PC-9 (cell line): ENCODE data around the gene ARHGAP30. TPM values are rescaled to one million over a fixed set of nuclear protein-coding genes. Genes with fewer than 3 reads are reported as not detected.
A peak's percentile ranks its signal among the peaks of the same experiment; 100 is the strongest.

Source experiments
- BruUV-seq: library from RNA; stranded (reverse); fragments of 400-500 nt; replicated peaks from 2 replicates; lab custom pipeline; 2021; lab: Mats Ljungman, UMichigan
- CTCF ChIA-PET: fragments of 300-600 bp; sonication (Branson Sonifier 250); formaldehyde crosslinking; loops from one replicate; lab custom pipeline; 2022; ENCODE audit warnings: antibody characterized with exemption; lab: Charles Lee
- POLR2A ChIA-PET: fragments of 300-600 bp; sonication (Branson Sonifier 250); formaldehyde crosslinking; loops from one replicate; lab custom pipeline; 2022; ENCODE audit warnings: antibody characterized with exemption; ENCODE audit not compliant: unreplicated experiment; lab: Charles Lee
- DNase-seq, 2 experiments: peaks; one replicate each; pipeline versions ENCODE4 v3.0.0 to v3.0.0-alpha.2; 2015 to 2022; ENCODE audit warnings: mixed read lengths in 1 of 2
- H2AFZ ChIP-seq: fragments of 200-600 bp; sonication (generic); 2 replicates; pipeline ENCODE4 v1.8.1; 2017; ENCODE audit warnings: antibody characterized with exemption
- H3F3A ChIP-seq: fragments of 200-600 bp; sonication (generic); 2 replicates; pipeline ENCODE4 v1.8.1; 2017; ENCODE audit warnings: antibody characterized with exemption, mild to moderate bottlenecking, low read depth; ENCODE audit not compliant: insufficient read depth
- H3K27ac ChIP-seq: fragments of 200-600 bp; sonication (generic); 2 replicates; pipeline ENCODE4 v1.6.1; 2016; ENCODE audit warnings: mixed run types
- H3K27me3 ChIP-seq: fragments of 200-600 bp; sonication (generic); 2 replicates; pipeline ENCODE4 v1.6.1; 2016; ENCODE audit warnings: low read depth, mixed run types; ENCODE audit not compliant: insufficient read depth
- H3K36me3 ChIP-seq: fragments of 200-600 bp; sonication (generic); 2 replicates; pipeline ENCODE4 v1.6.1; 2016; ENCODE audit warnings: low read depth, mixed run types
- H3K4me1 ChIP-seq: fragments of 200-600 bp; sonication (generic); replicated peaks from 2 replicates; pipeline ENCODE4 v1.6.1; 2016; ENCODE audit warnings: mixed run types; ENCODE audit not compliant: insufficient read depth
- H3K4me2 ChIP-seq: fragments of 200-600 bp; sonication (generic); 2 replicates; pipeline ENCODE4 v1.6.1; 2017; ENCODE audit warnings: mixed run types
- H3K4me3 ChIP-seq: fragments of 200-600 bp; sonication (generic); 2 replicates; pipeline ENCODE4 v1.6.1; 2016; ENCODE audit warnings: mixed run types
- H3K79me2 ChIP-seq: fragments of 200-600 bp; sonication (generic); 2 replicates; pipeline ENCODE4 v1.6.1; 2017; ENCODE audit warnings: low read depth, mixed run types
- H3K9me2 ChIP-seq: fragments of 200-600 bp; sonication (generic); 2 replicates; pipeline ENCODE4 v1.8.1; 2017; ENCODE audit warnings: mild to moderate bottlenecking; ENCODE audit not compliant: insufficient read depth
- H3K9me3 ChIP-seq: fragments of 200-600 bp; sonication (generic); 2 replicates; pipeline ENCODE4 v1.8.1; 2016; ENCODE audit warnings: low read depth; ENCODE audit not compliant: insufficient read depth
- H4K20me1 ChIP-seq: fragments of 200-600 bp; sonication (generic); 2 replicates; pipeline ENCODE4 v1.8.1; 2017; ENCODE audit not compliant: insufficient read depth
- CTCF ChIP-seq: fragments of 200-600 bp; sonication (generic); conservative IDR thresholded peaks from 2 replicates; pipeline ENCODE4 v1.6.1; 2017; ENCODE audit warnings: mixed run types, antibody characterized with exemption, mild to moderate bottlenecking, moderate library complexity
- EZH2 ChIP-seq: fragments of 200-600 bp; sonication (generic); IDR thresholded peaks from 2 replicates; pipeline ENCODE4 v1.8.0; 2017; ENCODE audit warnings: antibody characterized with exemption, low read depth
- intact Hi-C: fragments of 100-400 bp; cut with micrococcal nuclease; formaldehyde crosslinking; loops from one replicate; pipeline ENCODE4 v1.10.0; 2022; ENCODE audit not compliant: unreplicated experiment
- total RNA-seq: library from RNA; stranded (reverse); gene quantifications from 2 replicates; pipeline ENCODE4 v1.2.3, GENCODE V29; 2021

Gene ARHGAP30
- total RNA-seq, 1 experiment from 2014 or later: 0.46 TPM

- no peaks in the 10 kb centered on the region for H3K79me2 ChIP-seq
- no peaks in the 10 kb centered on the region for H3K4me1 ChIP-seq
- H4K20me1 ChIP-seq: no peaks in the 10 kb centered on the region
- ChIA-PET POLR2A (no interaction called here), CTCF (no interaction called here)
- intact Hi-C loops: no loop called here
- H3K4me2 ChIP-seq: no peak overlapping the region
- no peaks in the 10 kb centered on the region for H3F3A ChIP-seq
- H2AFZ ChIP-seq: no peak overlapping the region
- no peak for DNase-seq
- no peaks in the 10 kb centered on the region for H3K27me3 ChIP-seq
- no TSS peak for BruUV-seq
- no peak for TF ChIP-seq CTCF
- TF ChIP-seq EZH2: no peak
- H3K36me3 ChIP-seq: no peaks in the 10 kb centered on the region
- no peak overlapping the region for H3K4me3 ChIP-seq
- no peaks in the 10 kb centered on the region for H3K9me2 ChIP-seq
- H3K27ac ChIP-seq: no peak overlapping the region
- no peaks in the 10 kb centered on the region for H3K9me3 ChIP-seq
Measured at GRCh38 chr1:161061419-161061818, 8.3 kb downstream of the ARHGAP30 start.

GRCh38 chr1:161059293-161059692, 10.4 kb downstream of the ARHGAP30 start:
- Histone ChIP-seq H3K4me2 (no peak overlapping the region), H3K27me3 (no peaks in the 10 kb centered on the region), H3K79me2 (no peaks in the 10 kb centered on the region), H4K20me1 (no peaks in the 10 kb centered on the region), H3F3A (no peaks in the 10 kb centered on the region), H3K36me3 (no peaks in the 10 kb centered on the region), H3K4me3 (no peak overlapping the region), H3K9me3 (no peaks in the 10 kb centered on the region), H3K4me1 (no peaks in the 10 kb centered on the region), H3K9me2 (no peaks in the 10 kb centered on the region), H3K27ac (no peak overlapping the region), H2AFZ (no peak overlapping the region)
- intact Hi-C loops: no loop called here
- no TSS peak for BruUV-seq
- POLR2A ChIA-PET: no interaction called here
- CTCF ChIA-PET: no interaction called here
- TF ChIP-seq EZH2 (no peak), CTCF (no peak)
- no peak for DNase-seq

GRCh38 chr1:161054805-161055204, 14.9 kb downstream of the ARHGAP30 start:
- H3K79me2 ChIP-seq: no peaks in the 10 kb centered on the region
- BruUV-seq: no TSS peak
- H3F3A ChIP-seq: no peaks in the 10 kb centered on the region
- no peak overlapping the region for H2AFZ ChIP-seq
- H4K20me1 ChIP-seq: no peaks in the 10 kb centered on the region
- H3K4me1 ChIP-seq: no peaks in the 10 kb centered on the region
- H3K27ac ChIP-seq: no peak overlapping the region
- H3K9me3 ChIP-seq: no peaks in the 10 kb centered on the region
- H3K4me2 ChIP-seq: no peak overlapping the region
- peak; percentile 35; the same call in 1 of the 2 replicates for TF ChIP-seq CTCF
- TF ChIP-seq EZH2: no peak
- H3K9me2 ChIP-seq: no peaks in the 10 kb centered on the region
- no peaks in the 10 kb centered on the region for H3K27me3 ChIP-seq
- H3K4me3 ChIP-seq: no peak overlapping the region
- DNase-seq: no peak
- no peaks in the 10 kb centered on the region for H3K36me3 ChIP-seq
- ChIA-PET CTCF (no interaction called here), POLR2A (interaction anchor here (0.9 kb wide), 1 partner anchor 65 kb away, joined by 3 read pairs; no protein-coding TSS in a partner anchor)
- intact Hi-C loops: no loop called here
